Measurements from ENCODE around the gene TBC1D22B.

DNA sequence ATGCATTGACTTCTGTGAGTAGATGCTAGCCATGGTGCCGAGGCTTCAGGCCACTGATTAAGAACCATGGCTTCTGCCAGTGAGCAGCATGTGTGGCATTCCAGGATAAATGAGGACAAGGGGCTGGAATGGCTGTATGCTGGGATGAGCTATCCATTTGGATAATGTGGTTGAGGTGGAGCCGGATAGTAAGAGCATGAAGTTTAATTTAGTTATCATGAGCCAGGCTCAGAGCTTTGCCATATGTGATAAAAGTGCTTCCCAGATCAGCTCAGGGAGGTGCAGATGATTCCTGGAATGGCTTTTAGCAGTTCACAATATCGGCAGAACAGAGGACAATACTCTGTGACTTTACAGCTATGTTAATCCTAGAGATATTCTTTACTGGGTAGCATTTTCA is 61.6 kb downstream of the TBC1D22B start:
- no peak for TF ChIP-seq POLR2A (IDR thresholded peaks at IDR 0.05; ENCODE audit: low read depth, low read length)
- no peak for TF ChIP-seq POLR2AphosphoS5 (IDR thresholded peaks at IDR 0.05; ENCODE audit: low read depth, low read length)
- no peak for TF ChIP-seq SPI1 (IDR thresholded peaks at IDR 0.05; ENCODE audit: low read depth, low read length)
- no peak for TF ChIP-seq POU2F2 (IDR thresholded peaks at IDR 0.05; ENCODE audit: low read depth, low read length)

All from GM12891 (cell line).